NCI-H524 (cell line): ENCODE data around the gene MTFP1.
"Not testable (repeated sequence)": the region's sequence is repeated elsewhere in the genome, so short reads cannot be mapped to it uniquely, and the experiment has no call there.

ENCODE experiments used
- DNase-seq, 2 experiments: peaks; one replicate each; lab custom pipeline; 2025; lab: John Stamatoyannopoulos, UW

The MTFP1 gene

DNA sequence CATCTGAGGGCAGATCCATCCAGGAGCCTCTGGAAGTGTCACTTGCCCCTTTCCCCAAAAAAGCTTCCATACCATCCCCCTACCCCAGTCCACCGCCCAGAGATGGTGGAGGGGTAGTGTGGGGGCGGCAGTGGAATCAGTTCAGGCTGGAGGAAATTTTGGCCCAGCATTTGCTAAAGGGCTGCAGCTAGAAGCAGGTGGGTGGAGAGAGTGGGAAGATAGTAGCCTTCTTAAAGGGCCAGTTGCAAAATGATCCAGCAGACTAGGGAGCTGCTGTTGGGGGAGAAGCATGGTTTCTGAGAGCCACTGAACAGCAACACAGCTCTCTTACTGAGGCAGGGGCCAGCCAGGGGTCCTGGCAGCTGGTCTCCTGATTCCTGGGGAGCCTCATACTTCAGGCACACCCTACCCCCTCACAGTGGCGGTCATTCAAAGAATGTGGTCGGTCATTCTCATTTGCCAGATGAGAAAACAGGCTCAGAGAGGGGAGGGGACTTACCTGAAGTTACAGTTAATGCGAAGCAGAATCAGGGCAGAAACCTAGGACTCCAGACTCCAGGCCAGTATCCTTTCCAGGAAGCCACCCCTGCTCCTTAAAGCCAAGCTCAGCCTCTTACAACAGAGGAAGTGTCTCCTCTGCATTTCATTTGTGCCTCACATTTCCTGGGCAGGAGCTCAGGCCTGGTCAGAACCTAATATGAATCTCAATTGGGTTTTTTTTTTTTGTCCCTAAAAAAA lies 23.4 kb upstream of the MTFP1 start:
- no peak for DNase-seq

DNA sequence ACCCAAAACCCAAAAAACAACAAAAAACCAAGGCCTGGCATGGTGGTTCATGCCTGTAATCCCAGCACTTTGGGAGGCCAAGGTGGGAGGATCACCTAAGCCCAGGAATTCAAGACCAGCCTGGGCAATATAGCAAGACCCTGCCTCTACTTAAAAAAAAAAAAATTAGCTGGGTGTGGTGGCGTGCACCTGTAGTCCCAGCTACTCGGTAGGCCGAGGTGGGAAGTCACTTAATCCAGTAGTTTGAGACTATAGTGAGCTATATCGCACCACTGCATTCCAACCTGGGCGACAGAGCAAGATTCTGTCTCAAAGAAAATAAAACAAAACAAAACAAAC lies 22.8 kb upstream of the MTFP1 start:
- DNase-seq = not testable (repeated sequence)

DNA sequence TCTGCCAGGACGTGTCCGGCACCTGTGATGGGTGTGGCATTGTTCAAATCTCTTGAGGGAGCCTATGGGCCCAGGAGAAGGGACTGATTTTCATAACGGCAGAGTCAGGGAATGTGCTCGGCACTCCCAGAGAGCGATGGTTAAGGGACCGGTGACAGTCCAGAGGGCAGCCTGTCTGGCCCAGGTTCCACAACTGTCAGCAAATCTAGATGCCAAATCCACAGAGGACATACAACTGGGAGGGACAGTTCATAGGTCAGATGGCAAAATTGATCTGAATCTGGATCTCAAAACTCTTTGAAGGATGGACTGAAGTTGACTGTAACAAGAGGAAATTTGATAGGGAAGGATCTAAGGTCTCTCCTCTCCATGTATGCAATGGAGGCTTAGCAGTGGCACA lies 21.3 kb upstream of the MTFP1 start:
- DNase-seq = no peak

DNA sequence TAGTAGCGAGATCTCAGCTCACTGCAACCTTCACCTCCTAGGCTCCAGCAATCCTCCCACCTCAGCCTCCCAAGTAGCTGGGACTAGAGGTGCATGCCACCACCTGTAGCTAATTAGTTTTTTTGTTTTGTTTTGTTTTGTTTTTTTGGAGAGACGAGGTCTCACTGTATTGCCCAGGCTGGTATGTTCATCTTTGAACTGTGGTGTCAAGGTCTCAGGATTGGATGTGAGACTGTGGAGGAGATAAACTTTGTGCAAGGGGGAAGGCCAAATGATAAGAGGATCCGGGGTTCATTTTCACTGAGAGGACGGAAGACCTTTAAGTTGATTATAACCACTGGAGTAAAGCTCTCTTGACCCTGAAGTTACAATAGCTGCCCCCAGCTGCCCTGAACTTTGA lies 19.8 kb upstream of the MTFP1 start:
- DNase-seq = no peak

DNA sequence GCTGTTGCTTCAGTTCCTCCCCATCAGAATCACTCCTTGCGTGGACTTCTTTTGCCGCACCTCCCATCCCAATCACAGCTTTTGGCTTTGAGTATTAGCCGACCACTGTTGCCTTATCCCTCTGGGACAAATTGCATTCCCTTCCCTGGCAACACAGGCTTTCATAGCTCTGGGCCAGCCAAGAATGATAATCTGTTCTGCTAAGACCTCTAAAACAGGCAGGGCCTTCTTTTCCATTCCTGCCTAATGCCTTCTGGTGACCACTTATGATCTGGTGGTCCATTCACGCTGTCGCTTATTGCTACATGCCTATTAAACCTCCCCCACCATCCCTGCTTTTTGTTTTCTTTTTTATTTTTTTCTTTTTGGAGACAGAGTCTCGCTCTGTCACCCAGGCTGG lies 19.2 kb upstream of the MTFP1 start:
- DNase-seq = no peak

DNA sequence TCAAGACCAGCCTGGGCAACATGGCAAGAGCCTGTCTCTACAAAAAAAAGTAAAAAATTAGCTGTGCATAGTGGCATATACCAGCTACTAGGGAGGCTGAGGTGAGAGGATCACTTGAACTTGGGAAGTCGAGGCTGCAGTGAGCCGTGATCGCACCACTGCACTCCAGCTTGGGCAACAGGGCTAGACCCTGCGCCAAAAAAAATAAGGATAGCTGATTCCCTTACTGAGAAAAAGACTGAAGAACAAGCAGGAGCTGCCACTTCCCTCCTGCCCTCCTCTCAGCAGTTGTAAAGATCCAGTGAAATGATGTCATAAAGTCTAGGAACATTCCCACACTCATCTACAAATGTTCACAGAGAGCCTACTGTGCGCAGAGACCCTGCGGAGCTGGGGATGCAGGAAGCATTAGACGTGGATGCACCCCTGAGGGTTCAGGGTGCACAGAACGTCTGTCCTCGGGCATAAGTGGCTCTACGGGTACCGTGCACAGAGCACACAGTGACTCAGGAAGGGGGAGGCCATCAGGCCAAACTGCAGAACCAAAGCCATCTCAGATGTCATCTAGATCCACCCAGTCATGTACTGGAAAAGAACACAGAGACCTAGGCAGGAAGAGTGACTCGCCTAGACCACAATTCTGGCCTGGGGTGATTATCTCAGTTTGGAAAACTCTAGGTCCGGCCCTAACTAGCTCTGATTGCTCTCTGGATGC lies 17.0 kb upstream of the MTFP1 start:
- DNase-seq = no peak

DNA sequence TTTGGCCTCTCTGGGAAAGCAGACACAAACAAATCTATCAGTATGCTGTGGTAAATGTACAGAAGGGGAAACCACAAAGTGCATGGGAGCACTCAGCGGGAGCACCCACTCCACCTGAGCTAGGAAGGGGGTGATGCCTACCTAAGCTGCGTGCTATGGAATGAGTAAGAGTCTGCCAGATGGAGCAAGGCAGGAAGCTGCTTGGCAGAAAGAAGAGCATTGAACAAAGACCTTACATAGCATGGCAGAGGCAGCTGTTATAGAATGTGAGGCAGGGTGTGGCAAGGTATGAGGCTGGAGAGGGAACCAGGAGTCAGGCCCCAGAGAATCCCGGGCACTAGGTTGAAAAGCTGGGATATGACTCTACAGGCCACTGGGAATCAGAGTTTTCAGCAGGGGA lies 13.8 kb upstream of the MTFP1 start:
- DNase-seq = no peak

DNA sequence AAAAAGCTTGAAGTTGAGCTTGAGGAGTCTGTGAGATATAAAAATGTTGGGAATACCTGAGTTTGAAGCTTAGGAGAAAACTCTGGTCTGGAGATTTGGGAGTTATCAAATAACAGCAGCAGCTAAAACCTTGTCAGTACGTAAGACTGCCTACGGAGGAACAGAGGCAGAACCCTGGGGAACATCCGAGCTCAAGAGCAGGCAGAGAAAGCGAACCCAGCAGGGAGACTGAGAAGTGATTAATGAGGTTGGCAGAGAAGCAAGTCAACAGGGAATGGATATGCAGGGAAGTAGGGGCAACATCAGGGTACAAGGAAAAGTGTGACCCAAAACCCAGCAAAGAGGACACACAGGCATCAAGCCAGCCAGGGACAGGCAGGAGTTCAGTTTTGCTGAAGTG lies 12.6 kb upstream of the MTFP1 start:
- no peak for DNase-seq

DNA sequence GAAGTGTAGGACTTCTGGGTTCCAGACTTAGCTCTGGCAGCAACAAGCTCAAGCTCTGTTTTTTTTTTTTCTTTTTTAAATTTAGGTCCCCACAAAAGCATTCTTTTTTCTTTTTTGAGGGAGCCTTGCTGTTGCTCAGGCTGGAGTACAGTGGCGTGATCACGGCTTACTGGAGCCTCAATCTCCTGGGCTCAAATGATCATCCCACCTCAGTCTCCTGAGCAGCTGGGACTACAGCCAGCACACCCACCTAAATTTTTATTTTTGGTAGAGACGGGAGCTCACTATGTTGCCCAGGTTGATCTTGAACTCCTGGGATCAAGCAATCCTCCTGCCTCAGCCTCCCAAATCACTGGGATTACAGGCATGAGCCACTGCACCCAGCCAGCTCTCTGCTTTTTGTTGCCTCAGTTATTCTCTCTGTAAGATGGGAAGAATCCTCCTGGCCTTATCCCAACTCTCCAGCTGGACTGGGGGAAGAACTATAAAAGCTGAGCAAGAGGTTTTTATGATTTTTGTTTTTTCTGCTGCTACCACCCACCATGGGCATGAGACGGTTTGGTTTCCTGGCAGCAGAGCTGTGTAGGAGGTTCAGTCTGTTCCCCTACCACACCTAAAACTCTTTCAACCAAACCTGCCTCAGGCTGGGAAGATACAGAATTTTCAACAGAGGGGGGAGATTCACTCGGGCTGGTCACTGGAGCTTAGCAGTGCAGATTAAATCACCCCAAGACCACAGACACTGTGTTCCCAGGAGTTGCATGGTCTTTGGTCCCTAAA lies 11.6 kb upstream of the MTFP1 start:
- DNase-seq = no peak

DNA sequence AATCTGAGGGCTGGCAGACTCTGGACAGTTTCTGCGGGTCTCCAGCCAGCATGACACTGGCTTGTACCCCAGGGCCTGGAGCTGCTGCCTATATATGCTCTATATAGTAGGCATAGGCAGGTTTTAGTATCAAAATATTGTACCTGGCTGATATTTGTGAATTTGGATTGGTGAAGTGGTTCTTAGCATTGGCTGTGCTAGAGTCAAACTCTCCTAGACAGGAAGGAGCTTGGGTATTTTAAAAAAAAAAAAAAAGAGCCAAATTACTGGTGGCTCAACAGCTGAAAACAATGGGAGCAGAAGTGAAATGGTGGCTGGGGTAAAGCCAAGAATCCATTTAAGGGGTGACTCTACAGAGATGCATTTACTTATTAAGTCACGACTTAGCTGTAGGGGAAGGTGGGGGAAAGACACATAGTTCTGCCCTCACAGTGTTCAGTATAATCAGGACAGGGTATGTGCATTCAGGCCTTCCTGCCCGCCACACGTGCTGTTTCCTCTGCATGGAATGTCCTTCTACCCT lies 11.0 kb upstream of the MTFP1 start:
- DNase-seq = no peak

DNA sequence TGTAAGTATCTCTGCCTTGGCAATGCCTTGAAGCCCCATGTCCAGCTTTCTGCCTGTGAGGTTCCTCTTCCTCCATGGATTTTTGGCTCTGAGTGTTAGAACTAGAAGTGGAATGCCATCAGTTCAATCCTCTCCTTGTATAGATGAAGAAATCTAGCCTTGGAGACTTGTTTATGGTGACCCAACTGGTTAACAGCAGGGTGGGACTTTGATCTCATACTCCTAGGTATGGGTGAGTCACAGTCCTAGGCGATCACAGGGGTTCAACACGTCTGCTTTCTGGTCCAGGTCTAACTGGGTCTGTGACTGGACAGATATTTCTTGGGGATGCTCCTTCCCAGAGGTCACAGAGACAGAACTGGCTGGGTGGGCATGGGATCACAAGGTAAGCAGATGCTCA lies 9.2 kb upstream of the MTFP1 start:
- DNase-seq = no peak

DNA sequence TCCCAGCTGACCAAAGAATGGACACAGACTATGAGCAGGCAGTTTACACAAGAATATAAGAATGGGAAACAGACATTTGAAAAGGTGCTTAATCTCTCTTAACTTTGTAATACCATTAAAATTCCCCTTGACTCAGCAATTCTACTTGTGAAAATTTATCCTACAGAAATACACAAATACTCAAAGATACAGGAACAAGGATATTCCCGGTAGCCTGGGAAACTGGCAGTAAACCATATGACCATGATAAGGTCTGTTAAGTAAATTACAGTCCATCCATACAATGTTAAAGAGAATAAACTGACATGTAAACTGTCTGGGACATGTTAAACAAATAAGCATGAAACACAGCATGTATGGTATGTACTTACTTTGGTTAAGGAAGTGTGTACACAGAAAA lies 8.7 kb upstream of the MTFP1 start:
- DNase-seq = no peak

DNA sequence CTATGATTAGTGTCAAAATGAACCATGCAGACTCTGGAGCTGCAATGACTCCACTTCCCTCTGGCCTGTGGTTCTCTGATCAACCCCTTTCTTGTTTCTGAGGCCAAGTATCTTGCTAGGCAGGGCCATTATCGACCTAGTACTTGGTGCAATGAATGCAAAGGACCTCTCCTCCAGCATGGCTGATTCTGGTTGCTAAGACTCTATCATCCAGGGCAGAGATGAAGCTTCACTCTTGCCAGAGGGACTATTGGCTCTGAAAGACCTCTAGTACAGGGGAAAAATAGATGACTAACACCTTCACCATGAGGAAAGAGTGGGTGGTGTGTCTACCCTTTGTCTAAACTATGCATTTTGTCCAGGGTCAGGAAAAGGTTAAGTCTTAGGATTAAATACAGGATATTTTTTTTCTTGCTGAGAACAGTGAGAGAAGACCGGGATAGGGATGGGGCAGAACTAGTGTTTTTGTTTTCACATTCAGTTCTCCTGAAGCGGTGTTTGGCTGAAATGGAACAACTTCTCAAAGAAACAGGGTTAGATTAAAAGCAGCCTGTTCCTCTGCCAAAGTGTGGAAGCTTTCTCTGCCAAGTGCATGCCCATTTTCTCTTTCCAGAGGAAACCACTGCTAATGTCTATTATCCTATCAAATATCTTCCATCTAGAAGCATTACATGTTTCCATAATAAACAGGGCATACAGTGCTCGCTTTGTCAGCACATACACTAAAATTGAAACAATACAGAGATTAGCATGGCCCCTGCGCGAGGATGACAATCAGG lies 5.0 kb upstream of the MTFP1 start:
- no peak for DNase-seq

DNA sequence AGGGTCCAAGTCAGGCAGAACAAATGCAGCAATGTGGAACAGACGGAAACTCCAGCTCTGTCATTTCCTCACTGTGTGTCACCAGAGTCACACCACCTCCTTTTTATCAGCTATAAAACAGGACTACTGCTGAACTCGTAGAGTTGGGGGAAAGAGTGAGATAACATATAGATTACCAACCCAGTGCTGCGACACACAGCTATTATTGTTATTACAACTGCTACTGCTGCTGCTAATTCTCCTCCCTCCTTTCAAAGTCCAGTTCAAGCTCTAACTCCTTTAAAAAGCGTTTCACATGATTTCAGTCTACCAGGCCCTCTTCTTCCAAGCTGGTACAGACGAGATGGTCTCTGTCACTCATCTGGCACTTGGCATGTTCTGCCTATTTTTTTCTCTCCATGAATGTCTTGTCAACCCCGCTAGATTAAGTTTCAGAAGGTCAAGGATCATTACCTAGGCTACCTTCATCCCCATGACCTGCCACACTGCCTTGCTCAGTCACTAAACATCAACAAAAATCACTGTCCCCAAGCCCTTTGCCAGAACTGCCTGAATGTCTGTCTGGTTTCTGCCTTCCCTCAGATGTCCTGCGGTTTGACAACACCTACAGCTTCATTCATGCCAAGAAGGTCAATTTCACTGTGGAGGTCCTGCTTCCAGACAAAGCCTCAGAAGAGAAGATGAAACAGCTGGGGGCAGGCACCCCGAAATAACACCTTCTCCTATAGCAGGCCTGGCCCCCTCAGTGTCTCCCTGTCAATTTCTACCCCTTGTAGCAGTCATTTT lies 3.7 kb upstream of the MTFP1 start:
- DNase-seq = no peak

DNA sequence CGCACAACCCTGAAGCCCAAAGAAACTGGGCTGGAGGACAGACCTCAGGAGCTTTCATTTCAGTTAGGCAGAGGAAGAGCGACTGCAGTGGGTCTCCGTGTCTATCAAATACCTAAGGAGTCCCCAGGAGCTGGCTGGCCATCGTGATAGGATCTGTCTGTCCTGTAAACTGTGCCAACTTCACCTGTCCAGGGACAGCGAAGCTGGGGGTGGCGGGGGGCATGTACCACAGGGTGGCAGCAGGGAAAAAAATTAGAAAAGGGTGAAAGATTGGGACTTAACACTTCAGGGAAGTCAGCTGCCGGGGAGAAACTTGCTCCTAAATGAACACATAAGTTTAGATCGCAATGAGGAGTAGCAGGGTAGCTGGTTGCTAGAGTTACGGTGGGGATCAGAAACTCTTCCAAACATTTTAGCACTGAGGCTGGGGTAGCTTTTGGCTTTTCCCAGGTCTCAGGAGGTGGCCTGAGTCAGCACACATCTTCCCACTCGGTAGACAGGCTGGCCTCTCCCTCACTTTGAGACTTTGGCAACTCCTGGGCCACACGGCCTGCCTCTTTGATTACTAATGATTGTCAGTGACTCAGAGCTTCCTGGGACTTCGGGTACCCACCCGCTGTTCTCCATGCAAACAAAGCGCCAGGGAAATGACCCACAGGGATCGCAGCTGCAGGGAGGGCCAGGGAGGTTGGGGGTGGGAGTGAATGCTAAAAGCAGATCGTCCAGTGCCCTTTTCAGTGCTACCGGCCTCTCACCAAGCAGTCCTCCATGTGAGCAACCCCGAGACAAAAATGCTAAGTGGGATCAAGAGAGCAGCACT lies 2.9 kb upstream of the MTFP1 start:
- no peak for DNase-seq

DNA sequence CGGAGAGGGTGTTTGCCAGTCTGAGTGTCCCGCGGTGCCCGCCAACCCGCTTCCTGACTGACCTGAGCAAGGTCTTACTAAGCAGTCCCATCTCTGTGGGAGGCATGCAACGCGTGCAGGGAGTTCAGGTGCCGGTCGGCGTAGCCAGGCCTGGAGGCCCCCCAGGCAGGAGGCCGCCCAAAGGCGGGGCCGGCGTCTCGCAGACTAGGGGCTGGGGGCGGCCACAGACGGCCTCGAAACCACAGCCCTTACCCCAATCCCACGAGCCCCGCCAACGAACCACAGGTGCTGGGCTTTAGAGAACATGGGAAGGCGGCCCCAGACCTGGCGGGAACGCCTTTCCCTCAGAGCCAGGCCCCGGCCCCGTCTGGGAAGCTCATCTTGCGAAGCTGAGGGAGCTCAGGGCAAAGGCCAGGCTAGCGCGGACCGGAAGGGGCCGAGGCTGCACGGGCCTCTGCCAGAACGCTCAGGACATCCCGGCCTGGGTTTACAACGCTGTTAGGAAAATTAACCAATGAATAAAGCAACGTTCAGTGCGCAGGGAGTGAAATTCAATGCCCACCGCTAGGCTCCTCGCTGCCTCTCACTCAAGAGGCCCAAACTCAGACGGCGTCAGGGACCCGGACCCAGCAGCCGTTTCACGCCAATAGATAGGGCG lies 2.1 kb upstream of the MTFP1 start:
- peak in 1 of 2 experiments; percentile 49 for DNase-seq

DNA sequence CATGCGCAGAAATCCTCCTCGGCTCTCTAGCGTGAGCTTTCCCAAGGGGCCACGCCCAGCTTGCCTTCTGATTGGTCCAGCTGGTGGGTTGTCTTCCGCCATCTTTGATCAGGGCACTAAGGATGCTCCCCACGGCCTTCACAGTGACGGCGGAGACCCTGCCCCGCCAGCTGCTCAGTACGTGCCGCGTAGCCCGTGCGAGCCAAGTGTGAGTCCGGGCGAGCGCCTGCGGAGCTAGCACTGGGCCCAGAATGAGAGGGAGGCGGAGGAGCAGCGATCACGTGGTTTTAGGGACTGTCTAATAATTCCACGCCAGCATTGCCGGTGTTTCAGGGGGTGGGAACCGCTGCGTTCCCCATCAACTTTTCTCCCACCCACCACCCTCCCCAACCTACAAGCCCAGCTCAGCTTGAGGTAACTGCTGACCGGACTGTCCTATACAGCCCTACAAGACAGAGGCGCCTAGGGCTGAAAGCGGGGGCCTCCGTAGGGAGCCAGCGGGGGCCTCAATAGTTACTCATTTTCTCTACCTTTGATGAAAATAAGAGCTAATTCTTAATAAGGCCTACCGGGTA lies 1.5 kb upstream of the MTFP1 start:
- DNase-seq = peak; percentile 100

DNA sequence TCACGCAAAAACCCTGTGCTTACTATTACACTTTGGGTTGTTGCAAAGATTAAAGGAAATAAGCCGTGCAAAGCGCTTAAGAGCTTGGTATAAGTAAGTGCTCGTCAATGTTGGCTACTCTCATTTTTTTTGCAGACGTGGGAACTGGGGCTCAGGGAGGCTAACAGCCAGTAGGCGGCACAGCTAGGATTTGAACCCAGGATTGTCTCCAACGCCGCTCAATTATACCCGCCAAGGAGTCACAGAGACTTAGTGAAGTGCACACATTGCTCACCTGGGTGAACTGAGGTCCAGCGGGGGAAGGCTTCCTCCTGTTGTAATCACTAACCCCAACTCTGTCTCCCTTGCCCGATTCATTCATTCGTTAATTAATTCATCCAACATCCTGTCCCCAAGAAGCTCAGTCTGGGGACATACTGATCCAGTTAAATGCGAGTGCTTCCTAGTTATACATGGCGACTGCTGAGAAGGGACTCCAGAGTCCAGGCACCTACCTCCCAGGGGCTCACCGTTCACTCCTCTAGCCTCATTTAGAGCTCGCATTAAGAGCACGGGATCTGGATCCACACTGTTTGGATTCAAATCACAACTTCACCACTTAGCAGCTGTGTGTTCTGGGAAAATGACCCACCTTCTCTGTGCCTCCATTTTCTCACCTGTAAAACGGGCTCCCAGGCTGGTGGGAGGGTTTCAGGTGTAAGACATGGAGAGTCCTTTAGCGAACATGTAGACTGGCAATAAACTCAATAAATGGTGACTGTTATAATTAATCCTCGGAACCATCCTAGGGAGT lies 838 bp upstream of the MTFP1 start:
- DNase-seq = peak in 1 of 2 experiments; percentile 66

DNA sequence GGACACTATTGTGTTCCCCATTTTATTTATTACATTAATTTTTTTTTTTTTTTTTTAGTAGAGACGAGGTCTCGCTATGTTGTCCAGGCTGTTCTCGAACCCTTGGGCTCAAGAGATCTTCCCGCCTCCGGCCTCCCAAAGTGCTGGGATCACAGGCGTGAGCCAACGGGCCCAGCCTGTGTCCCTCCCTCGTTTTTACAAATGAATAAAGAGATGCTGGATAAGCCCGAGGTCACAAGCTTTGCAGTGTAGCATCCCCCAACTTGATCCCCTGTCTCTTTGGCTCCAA lies 297 bp upstream of the MTFP1 start:
- DNase-seq = no peak
